ENCODE data around the gene ARPP21. TPM values are rescaled to one million over a fixed set of nuclear protein-coding genes. Genes with fewer than 3 reads are reported as not detected.

ARPP21 gene
- total RNA-seq, 1 donor from 2014 or later, result 3.5 TPM

DNA sequence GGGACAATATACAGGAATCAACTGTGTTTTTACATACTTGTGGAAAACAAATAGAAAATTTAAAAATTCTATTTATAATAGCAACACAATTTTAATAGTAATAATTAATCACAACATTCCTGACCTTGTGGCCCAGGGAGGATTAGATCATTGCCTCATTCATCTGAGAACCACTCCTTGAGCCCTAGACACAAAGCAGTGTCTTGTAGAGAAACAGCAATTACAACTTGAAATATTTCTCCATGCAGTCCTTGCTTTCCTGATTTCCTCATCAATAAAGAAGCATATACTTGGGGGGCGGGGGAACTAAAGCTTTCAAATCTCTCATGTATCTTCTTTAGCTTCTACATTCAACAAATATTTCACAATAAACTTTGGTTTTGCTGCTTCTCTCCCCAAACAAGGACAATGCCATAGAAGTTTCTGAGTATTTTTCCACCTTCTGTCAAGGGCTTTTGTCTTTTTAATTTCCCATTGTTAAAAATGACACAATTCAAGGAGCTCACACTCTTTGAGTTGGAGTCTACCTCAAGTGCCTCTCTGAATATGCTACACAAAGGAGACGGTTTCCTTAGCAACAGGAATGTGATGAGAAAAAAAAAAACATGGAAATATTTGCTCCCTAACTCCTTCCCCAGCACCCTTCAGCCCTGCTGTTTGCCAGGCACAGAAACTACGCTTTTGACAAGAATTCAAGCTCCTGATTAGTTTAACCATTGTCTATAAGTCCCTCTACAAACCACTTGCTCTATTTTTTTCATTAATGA, 118.8 kb downstream of the ARPP21 start:
- Mint-ChIP-seq H3K36me3 (no peaks in the 10 kb centered on the region), H3K27ac (no peak overlapping the region), H3K4me3 (no peak overlapping the region), H3K9me3 (no peaks in the 10 kb centered on the region), H3K4me1 (ENCODE audit: unreplicated experiment) (peaks cover 19% of the 10 kb centered on the region), H3K27me3 (peaks cover 48% of the 10 kb centered on the region)
- TF ChIP-seq, protein P1, sequence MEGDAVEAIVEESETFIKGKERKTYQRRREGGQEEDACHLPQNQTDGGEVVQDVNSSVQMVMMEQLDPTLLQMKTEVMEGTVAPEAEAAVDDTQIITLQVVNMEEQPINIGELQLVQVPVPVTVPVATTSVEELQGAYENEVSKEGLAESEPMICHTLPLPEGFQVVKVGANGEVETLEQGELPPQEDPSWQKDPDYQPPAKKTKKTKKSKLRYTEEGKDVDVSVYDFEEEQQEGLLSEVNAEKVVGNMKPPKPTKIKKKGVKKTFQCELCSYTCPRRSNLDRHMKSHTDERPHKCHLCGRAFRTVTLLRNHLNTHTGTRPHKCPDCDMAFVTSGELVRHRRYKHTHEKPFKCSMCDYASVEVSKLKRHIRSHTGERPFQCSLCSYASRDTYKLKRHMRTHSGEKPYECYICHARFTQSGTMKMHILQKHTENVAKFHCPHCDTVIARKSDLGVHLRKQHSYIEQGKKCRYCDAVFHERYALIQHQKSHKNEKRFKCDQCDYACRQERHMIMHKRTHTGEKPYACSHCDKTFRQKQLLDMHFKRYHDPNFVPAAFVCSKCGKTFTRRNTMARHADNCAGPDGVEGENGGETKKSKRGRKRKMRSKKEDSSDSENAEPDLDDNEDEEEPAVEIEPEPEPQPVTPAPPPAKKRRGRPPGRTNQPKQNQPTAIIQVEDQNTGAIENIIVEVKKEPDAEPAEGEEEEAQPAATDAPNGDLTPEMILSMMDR (conservative IDR thresholded peaks at IDR 0.05), result no peak
- DNase-seq (ENCODE audit: extremely low spot score, unreplicated experiment), result no peak

DNA sequence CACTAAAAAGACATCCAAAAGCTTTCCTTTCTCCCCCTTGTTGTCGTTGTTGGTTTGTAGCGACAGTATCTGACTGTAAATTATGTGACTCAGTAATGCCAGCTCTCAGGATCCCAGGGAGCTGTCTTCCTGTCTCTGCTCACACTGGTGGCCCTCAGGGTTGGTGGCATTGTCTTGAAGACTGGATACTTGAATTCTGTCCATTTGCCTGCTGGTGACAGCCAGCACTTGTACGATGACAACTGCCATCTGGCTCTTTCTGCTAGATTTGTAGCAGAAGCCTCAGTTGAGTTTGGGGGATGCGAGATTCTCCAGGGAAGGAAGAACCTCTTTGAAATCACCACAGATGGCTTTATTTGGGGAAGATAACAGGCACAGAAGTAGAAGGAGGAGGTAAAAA, 120.8 kb downstream of the ARPP21 start:
- no peaks in the 10 kb centered on the region for H3K9me3 Mint-ChIP-seq
- TF ChIP-seq, protein P1 (conservative IDR thresholded peaks at IDR 0.05), result no peak
- no peak overlapping the region for H3K27ac Mint-ChIP-seq
- peaks cover 55% of the 10 kb centered on the region for H3K27me3 Mint-ChIP-seq
- no peaks in the 10 kb centered on the region for H3K36me3 Mint-ChIP-seq
- H3K4me1 Mint-ChIP-seq (ENCODE audit: unreplicated experiment), result peaks cover 19% of the 10 kb centered on the region
- DNase-seq (ENCODE audit: extremely low spot score, unreplicated experiment), result no peak
- H3K4me3 Mint-ChIP-seq, result no peak overlapping the region

DNA sequence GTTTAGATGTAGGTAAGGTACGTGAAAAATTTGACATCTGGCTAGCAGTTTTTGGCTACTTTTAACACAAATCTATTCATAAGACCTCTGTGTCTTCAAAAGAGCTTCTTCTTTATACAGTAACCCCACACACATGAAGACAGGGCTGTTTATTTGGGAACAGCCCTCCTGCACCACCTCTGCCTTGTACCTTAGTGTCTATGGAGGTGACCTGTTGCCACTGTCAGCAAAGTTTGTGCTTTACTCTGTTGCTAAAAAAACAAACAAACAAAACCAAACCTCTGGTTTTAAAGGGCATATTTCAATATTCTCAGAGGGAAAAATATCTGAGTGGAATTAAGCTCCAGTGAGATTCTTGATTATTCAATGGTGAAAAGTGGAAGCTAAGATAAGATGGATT, 122.0 kb downstream of the ARPP21 start:
- Mint-ChIP-seq H3K4me1 (ENCODE audit: unreplicated experiment) (peaks cover 25% of the 10 kb centered on the region), H3K9me3 (no peaks in the 10 kb centered on the region), H3K27ac (no peak overlapping the region), H3K27me3 (peaks cover 54% of the 10 kb centered on the region), H3K36me3 (no peaks in the 10 kb centered on the region), H3K4me3 (no peak overlapping the region)
- no peak for DNase-seq (ENCODE audit: extremely low spot score, unreplicated experiment)
- TF ChIP-seq, protein P1 (conservative IDR thresholded peaks at IDR 0.05), result no peak

DNA sequence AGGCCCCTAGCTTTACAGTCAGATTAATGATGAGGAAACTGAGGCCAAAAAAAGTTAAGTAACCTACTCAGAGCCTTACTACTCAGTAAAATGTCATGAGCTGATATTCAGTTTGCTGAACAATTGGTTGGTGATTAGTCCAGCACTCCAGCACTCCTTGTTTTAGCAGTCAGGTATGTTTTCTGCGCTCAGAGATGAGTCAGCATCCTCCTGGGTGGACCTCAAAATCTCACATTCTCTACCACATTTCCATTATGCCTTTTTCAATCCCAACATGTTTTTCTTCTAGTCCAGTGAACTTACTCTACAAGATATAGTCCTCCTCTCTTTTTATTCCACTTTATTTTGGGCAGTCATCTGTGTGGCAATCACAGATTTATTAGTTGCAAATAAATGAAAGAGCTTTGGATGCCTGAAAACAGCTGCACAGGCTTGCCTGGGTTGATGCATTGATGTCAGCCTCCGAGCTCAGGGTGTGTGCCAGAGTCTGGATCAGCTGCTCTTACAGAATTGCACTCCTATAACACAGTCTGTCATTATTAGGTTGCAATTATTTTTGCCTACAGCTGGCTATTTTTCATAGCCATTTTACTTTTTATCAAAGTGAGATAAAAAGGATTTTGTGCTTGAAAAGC, 133.2 kb downstream of the ARPP21 start:
- Mint-ChIP-seq H3K36me3 (no peaks in the 10 kb centered on the region), H3K4me3 (no peak overlapping the region), H3K9me3 (no peaks in the 10 kb centered on the region), H3K4me1 (ENCODE audit: unreplicated experiment) (peaks cover 17% of the 10 kb centered on the region), H3K27ac (no peak overlapping the region), H3K27me3 (peaks cover 21% of the 10 kb centered on the region)
- DNase-seq (ENCODE audit: extremely low spot score, unreplicated experiment), result no peak
- TF ChIP-seq, protein P1 (conservative IDR thresholded peaks at IDR 0.05), result no peak

DNA sequence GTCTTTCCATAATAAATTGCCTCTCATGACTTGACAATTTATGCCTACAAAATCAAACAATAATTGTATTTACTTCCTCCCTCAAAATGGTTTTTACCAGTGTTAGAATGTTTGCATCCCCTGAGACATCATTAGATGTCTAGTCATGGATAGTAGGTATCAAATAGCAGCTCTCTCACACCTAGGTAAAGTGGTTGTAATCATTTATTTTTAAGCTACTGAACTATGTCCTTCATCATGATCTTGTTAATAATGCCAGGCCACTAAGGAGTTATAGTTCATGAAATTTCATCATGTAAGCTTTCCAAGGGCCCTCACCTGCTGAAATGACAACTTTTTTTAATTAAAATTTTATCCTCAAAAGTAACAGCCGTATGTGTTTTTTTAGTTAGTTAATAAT, 134.1 kb downstream of the ARPP21 start:
- no peak for DNase-seq (ENCODE audit: extremely low spot score, unreplicated experiment)
- Mint-ChIP-seq H3K4me3 (no peak overlapping the region), H3K36me3 (no peaks in the 10 kb centered on the region), H3K27me3 (peaks cover 25% of the 10 kb centered on the region), H3K27ac (no peak overlapping the region), H3K4me1 (ENCODE audit: unreplicated experiment) (peaks cover 19% of the 10 kb centered on the region), H3K9me3 (no peaks in the 10 kb centered on the region)
- TF ChIP-seq, protein P1 (conservative IDR thresholded peaks at IDR 0.05), result no peak

Measured in type B pancreatic cell (in vitro differentiated cells).